GM12878 (cell line): Measurements from ENCODE around the gene DNAJC28. TPM values are rescaled to one million over a fixed set of nuclear protein-coding genes. Genes with fewer than 3 reads are reported as not detected.

Experiments
- ATAC-seq: fragments of 200-7000 bp; cut with Tn5 transposase; 3 replicates; pipeline ENCODE4 v1.9.1; 2020; ENCODE audit warnings: mild to moderate bottlenecking, moderate library complexity
- BruUV-seq: library from RNA; stranded (reverse); fragments of 400-500 nt; replicated peaks from 2 replicates; lab custom pipeline; 2021; lab: Mats Ljungman, UMichigan
- CTCF ChIA-PET: fragments of 300-600 bp; sonication (Branson Sonifier 250); formaldehyde crosslinking; extraction: SDS; loops from one replicate; lab custom pipeline; 2021; ENCODE audit warnings: inconsistent platforms; lab: Yijun Ruan, JAX
- POLR2A ChIA-PET: fragments of 350-600 bp; formaldehyde crosslinking; extraction: SDS; loops from one replicate; lab custom pipeline; 2021; ENCODE audit warnings: inconsistent platforms; lab: Charles Lee
- RAD21 ChIA-PET: fragments of 300-600 bp; sonication (Branson Sonifier 250); formaldehyde crosslinking; loops from one replicate; lab custom pipeline; 2023; ENCODE audit warnings: antibody characterized with exemption; ENCODE audit not compliant: unreplicated experiment; lab: Charles Lee
- SMC1A ChIA-PET: fragments of 300-600 bp; sonication (Branson Sonifier 250); formaldehyde crosslinking; loops from one replicate; lab custom pipeline; 2023; ENCODE audit not compliant: unreplicated experiment, uncharacterized antibody; lab: Charles Lee
- DNase-seq: peaks from one replicate; pipeline ENCODE4 v3.0.0-alpha.2; 2011; ENCODE audit warnings: low read depth, low spot score
- FAIRE-seq: peaks from 3 replicates; lab custom pipeline; 2011; peaks lifted over from hg19 to GRCh38; lab: Jason Lieb, UNC
- H2AFZ ChIP-seq: 2 replicates; pipeline ENCODE4 v1.6.0; 2011; ENCODE audit warnings: low read depth, low read length, control low read depth; ENCODE audit not compliant: control insufficient read depth
- H3K27ac ChIP-seq: 2 replicates; pipeline ENCODE4 v1.5.1; 2011; ENCODE audit warnings: control low read depth; ENCODE audit not compliant: control insufficient read depth, insufficient read depth
- H3K27me3 ChIP-seq, 2 experiments: replicated peaks in 1 of 2; 2 replicates each; pipeline versions ENCODE4 v1.6.0 to v1.6.1; 2011; ENCODE audit warnings: low read length in 1 of 2; ENCODE audit not compliant: control insufficient read depth in 2 of 2, insufficient read depth in 2 of 2
- H3K36me3 ChIP-seq, 2 experiments: 2 replicates each; pipeline ENCODE4 v1.5.1; 2011; ENCODE audit warnings: low read length in 1 of 2; ENCODE audit not compliant: control insufficient read depth in 2 of 2, insufficient read depth in 2 of 2
- H3K4me1 ChIP-seq: 2 replicates; pipeline ENCODE4 v1.6.1; 2011; ENCODE audit warnings: mild to moderate bottlenecking, low read length, moderate library complexity, mixed read lengths; ENCODE audit not compliant: control insufficient read depth, insufficient read depth
- H3K4me2 ChIP-seq: 2 replicates; pipeline ENCODE4 v1.6.0; 2011; ENCODE audit warnings: control low read depth; ENCODE audit not compliant: control insufficient read depth, insufficient read depth
- H3K4me3 ChIP-seq: fragments of 200-600 bp; sonication (generic); 2 replicates; pipeline ENCODE4 v1.5.1; 2016
- H3K79me2 ChIP-seq: 2 replicates; pipeline ENCODE4 v1.6.0; 2011; ENCODE audit warnings: low read length; ENCODE audit not compliant: control insufficient read depth, insufficient read depth
- H3K9ac ChIP-seq: 2 replicates; pipeline ENCODE4 v1.8.0; 2011; ENCODE audit warnings: low read length, control low read depth, mixed read lengths; ENCODE audit not compliant: control insufficient read depth, insufficient read depth
- H3K9me3 ChIP-seq: replicated peaks from 3 replicates; pipeline ENCODE4 v1.5.1; 2011; ENCODE audit warnings: mild to moderate bottlenecking, low read length; ENCODE audit not compliant: control insufficient read depth, insufficient read depth
- H4K20me1 ChIP-seq: 2 replicates; pipeline ENCODE4 v1.6.0; 2011; ENCODE audit not compliant: control insufficient read depth, insufficient read depth
- ESRRA ChIP-seq: IDR thresholded peaks from 2 replicates; pipeline ENCODE4 v1.6.1; 2012; ENCODE audit warnings: mild to moderate bottlenecking, low read length, improper control_type of control experiment
- GABPA ChIP-seq: IDR thresholded peaks from 2 replicates; pipeline ENCODE4 v1.6.1; 2014; ENCODE audit warnings: antibody characterized with exemption, low read depth, mild to moderate bottlenecking, inconsistent platforms
- MXI1 ChIP-seq: fragments of 150-350 bp; IDR thresholded peaks from 2 replicates; pipeline ENCODE4 v1.6.1; 2011; ENCODE audit warnings: low read depth, mild to moderate bottlenecking, inconsistent platforms, low read length, improper control_type of control experiment
- NR2C2 ChIP-seq: IDR thresholded peaks from 2 replicates; pipeline ENCODE4 v1.6.1; 2011; ENCODE audit warnings: borderline replicate concordance, low read depth; ENCODE audit not compliant: control insufficient read depth, insufficient read length
- POU2F2 ChIP-seq: IDR thresholded peaks from 3 replicates; pipeline ENCODE4 v1.6.1; 2011; ENCODE audit warnings: low read depth, mild to moderate bottlenecking, low read length, borderline replicate concordance
- SREBF1 ChIP-seq: IDR thresholded peaks from 2 replicates; pipeline ENCODE4 v1.6.1; 2012; ENCODE audit warnings: mild to moderate bottlenecking, low read length
- WGBS: methylation state at CpG from one replicate; pipeline ENCODE4 v1.1.6; 2016; ENCODE audit warnings: low lambda C conversion rate; ENCODE audit not compliant: insufficient replicate concordance, insufficient coverage; ENCODE audit errors: missing lambda C conversion rate; 5-methylcytosine and 5-hydroxymethylcytosine counted together
- in situ Hi-C: fragments of 300-500 bp; cut with MboI; formaldehyde crosslinking; loops from 9 replicates; pipeline ENCODE4 v1.14.3; 2018; ENCODE audit warnings: mixed read lengths
- intact Hi-C: fragments of 100-400 bp; cut with micrococcal nuclease; formaldehyde crosslinking; loops from one replicate; pipeline ENCODE4 v1.14.2; 2022; ENCODE audit not compliant: unreplicated experiment
- polyA plus RNA-seq, 11 experiments: library from polyadenylated mRNA; depleted of rRNA in 4 of 11; unstranded in 6 of 11; stranded (reverse) in 5 of 11; fragments of >200 nt; fragmentation: Nextera tagmentation in 4 of 11; fragmentation: Illumina TruSeq in 1 of 11; extraction: Ambion mirVana in 4 of 11; extraction: Trizol in 1 of 11; gene quantifications; 1 replicate in 1 of 11; 2 replicates in 10 of 11; pipeline versions ENCODE4 v1.2.1 to v1.2.3, GENCODE V29; 2011 to 2016; ENCODE audit warnings: inconsistent platforms in 2 of 11, missing spikeins in 2 of 11, low read depth in 1 of 11
- total RNA-seq, 4 experiments: library from RNA; depleted of rRNA in 3 of 4; stranded (reverse); fragments of >200 nt in 3 of 4; fragmentation: Illumina TruSeq in 1 of 4; extraction: Trizol in 1 of 4; gene quantifications; 2 replicates each; pipeline versions ENCODE4 v1.2.1 to v1.2.3, GENCODE V29; 2013 to 2021
- TF ChIP-seq, protein P1 (sequence below): fragments of 450-650 bp; formaldehyde crosslinking; IDR thresholded peaks from 2 replicates; pipeline ENCODE4 v1.4.0; 2020; ENCODE audit warnings: mild to moderate bottlenecking, moderate library complexity
- TF ChIP-seq, protein P2 (sequence below): fragments of 450-650 bp; IDR thresholded peaks from 2 replicates; pipeline ENCODE4 v1.6.1; 2014; ENCODE audit warnings: mild to moderate bottlenecking
- TF ChIP-seq, protein P3 (sequence below): fragments of 450-650 bp; IDR thresholded peaks from 2 replicates; pipeline ENCODE4 v1.6.1; 2018; ENCODE audit warnings: mild to moderate bottlenecking, low read depth, moderate library complexity; ENCODE audit not compliant: partially characterized antibody

Gene DNAJC28
- total and polyA plus RNA-seq, 10 of the 15 experiments (the other 5 are each of a cell fraction or from before 2014, with no cell fraction given) = 0.26 to 0.77 (median 0.54) TPM

DNA sequence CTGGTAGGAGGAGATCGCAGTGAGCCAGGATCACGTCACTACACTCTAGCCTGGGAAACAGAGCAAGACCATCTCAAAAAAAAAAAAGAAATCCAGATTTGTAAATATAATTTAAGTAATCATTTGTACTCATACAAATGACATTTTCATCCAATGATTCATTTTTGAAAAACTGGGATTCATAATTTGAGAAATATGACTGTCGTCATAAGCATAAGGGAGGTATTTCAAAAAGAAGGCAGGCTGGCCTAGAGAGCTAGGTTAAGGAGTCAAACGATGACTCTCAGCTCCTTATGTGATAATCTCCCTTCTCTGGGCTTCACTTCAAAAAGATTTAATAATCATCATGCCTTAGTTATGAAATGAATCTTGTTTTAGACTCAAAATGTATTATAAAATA, 48.1 kb upstream of the DNAJC28 start:
- no peak for FAIRE-seq
- SMC1A ChIA-PET = interaction anchor here (0.6 to 1.8 kb wide), 5 partner anchors 35 to 59 kb away, joined by 3 to 6 read pairs (median 3); partner anchors contain the start of gene TMEM50B
- DNase-seq = no peak
- in situ Hi-C loops (no loop called here), intact Hi-C loops (loop anchor here (5.0 to 10.0 kb wide), 5 partner anchors 48 to 767 kb away; partner anchors contain the start of genes DONSON, IFNGR2 and PAXBP1)
- POLR2A ChIA-PET = no interaction called here
- H3K79me2 ChIP-seq = peaks cover 52% of the 10 kb centered on the region
- no peaks in the 10 kb centered on the region for H3K9me3 ChIP-seq
- H2AFZ ChIP-seq = no peak overlapping the region
- no TSS peak for BruUV-seq
- no peak for TF ChIP-seq POU2F2
- TF ChIP-seq NR2C2 = no peak
- no peak for TF ChIP-seq SREBF1
- TF ChIP-seq ESRRA = no peak
- TF ChIP-seq GABPA = no peak
- TF ChIP-seq, protein P1, sequence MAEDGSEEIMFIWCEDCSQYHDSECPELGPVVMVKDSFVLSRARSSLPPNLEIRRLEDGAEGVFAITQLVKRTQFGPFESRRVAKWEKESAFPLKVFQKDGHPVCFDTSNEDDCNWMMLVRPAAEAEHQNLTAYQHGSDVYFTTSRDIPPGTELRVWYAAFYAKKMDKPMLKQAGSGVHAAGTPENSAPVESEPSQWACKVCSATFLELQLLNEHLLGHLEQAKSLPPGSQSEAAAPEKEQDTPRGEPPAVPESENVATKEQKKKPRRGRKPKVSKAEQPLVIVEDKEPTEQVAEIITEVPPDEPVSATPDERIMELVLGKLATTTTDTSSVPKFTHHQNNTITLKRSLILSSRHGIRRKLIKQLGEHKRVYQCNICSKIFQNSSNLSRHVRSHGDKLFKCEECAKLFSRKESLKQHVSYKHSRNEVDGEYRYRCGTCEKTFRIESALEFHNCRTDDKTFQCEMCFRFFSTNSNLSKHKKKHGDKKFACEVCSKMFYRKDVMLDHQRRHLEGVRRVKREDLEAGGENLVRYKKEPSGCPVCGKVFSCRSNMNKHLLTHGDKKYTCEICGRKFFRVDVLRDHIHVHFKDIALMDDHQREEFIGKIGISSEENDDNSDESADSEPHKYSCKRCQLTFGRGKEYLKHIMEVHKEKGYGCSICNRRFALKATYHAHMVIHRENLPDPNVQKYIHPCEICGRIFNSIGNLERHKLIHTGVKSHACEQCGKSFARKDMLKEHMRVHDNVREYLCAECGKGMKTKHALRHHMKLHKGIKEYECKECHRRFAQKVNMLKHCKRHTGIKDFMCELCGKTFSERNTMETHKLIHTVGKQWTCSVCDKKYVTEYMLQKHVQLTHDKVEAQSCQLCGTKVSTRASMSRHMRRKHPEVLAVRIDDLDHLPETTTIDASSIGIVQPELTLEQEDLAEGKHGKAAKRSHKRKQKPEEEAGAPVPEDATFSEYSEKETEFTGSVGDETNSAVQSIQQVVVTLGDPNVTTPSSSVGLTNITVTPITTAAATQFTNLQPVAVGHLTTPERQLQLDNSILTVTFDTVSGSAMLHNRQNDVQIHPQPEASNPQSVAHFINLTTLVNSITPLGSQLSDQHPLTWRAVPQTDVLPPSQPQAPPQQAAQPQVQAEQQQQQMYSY = no peak
- TF ChIP-seq, protein P2, sequence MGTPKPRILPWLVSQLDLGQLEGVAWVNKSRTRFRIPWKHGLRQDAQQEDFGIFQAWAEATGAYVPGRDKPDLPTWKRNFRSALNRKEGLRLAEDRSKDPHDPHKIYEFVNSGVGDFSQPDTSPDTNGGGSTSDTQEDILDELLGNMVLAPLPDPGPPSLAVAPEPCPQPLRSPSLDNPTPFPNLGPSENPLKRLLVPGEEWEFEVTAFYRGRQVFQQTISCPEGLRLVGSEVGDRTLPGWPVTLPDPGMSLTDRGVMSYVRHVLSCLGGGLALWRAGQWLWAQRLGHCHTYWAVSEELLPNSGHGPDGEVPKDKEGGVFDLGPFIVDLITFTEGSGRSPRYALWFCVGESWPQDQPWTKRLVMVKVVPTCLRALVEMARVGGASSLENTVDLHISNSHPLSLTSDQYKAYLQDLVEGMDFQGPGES = no peak
- no peak for TF ChIP-seq MXI1
- TF ChIP-seq, protein P3, sequence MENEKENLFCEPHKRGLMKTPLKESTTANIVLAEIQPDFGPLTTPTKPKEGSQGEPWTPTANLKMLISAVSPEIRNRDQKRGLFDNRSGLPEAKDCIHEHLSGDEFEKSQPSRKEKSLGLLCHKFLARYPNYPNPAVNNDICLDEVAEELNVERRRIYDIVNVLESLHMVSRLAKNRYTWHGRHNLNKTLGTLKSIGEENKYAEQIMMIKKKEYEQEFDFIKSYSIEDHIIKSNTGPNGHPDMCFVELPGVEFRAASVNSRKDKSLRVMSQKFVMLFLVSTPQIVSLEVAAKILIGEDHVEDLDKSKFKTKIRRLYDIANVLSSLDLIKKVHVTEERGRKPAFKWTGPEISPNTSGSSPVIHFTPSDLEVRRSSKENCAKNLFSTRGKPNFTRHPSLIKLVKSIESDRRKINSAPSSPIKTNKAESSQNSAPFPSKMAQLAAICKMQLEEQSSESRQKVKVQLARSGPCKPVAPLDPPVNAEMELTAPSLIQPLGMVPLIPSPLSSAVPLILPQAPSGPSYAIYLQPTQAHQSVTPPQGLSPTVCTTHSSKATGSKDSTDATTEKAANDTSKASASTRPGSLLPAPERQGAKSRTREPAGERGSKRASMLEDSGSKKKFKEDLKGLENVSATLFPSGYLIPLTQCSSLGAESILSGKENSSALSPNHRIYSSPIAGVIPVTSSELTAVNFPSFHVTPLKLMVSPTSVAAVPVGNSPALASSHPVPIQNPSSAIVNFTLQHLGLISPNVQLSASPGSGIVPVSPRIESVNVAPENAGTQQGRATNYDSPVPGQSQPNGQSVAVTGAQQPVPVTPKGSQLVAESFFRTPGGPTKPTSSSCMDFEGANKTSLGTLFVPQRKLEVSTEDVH = no peak
- TF ChIP-seq, all 136 proteins: peak for 0
- Histone ChIP-seq H3K9ac (no peak overlapping the region), H3K4me3 (no peak overlapping the region), H4K20me1 (no peaks in the 10 kb centered on the region; the same call in 1 of the 2 replicates), H3K4me2 (no peak overlapping the region), H3K27me3 (no peaks in the 10 kb centered on the region), H3K36me3 (peaks cover 4 to 25% of the 10 kb centered on the region in 2 experiments; a peak in 3 of 4 replicates), H3K27ac (no peak overlapping the region), H3K4me1 (no peaks in the 10 kb centered on the region)
- ChIA-PET RAD21 (no interaction called here), CTCF (interaction anchor here (1.3 to 1.9 kb wide), 2 partner anchors 49 to 66 kb away, joined by 3 to 15 read pairs; partner anchors contain the start of gene DONSON)
- 85% methylated on average over 4 of the region's 4 CpGs for WGBS
- no peak for ATAC-seq
